HFFc6 (cell line): ENCODE data around the gene CCDC201. TPM values are rescaled to one million over a fixed set of nuclear protein-coding genes. Genes with fewer than 3 reads are reported as not detected.

Experiments used
- DNase-seq: peaks from one replicate; pipeline ENCODE4 v3.0.0-alpha.2; 2018
- H3K27ac Mint-ChIP-seq: 2 replicates; pipeline ENCODE4 v1.8.0; 2020; ENCODE audit warnings: mild to moderate bottlenecking, mixed read lengths
- H3K27me3 Mint-ChIP-seq: 2 replicates; pipeline ENCODE4 v1.8.0; 2021; ENCODE audit warnings: mild to moderate bottlenecking, moderate library complexity, mixed read lengths; ENCODE audit not compliant: insufficient read depth
- H3K36me3 Mint-ChIP-seq: 2 replicates; pipeline ENCODE4 v1.8.0; 2021; ENCODE audit warnings: low read depth, mixed read lengths
- H3K4me1 Mint-ChIP-seq: 2 replicates; pipeline ENCODE4 v1.8.0; 2020; ENCODE audit warnings: low read depth, mixed read lengths
- H3K4me3 Mint-ChIP-seq: 2 replicates; pipeline ENCODE4 v1.8.0; 2020; ENCODE audit warnings: mild to moderate bottlenecking, moderate library complexity, mixed read lengths
- H3K9me3 Mint-ChIP-seq: 2 replicates; pipeline ENCODE4 v1.8.0; 2020; ENCODE audit warnings: mild to moderate bottlenecking, mixed read lengths
- total RNA-seq, 6 experiments: library from RNA; stranded (reverse); fragmentation: NEBNext Ultra II Directional; extraction: Animal tissue kit (Norgen Biotek cat#: 25700); gene quantifications; 2 replicates in 1 of 6; 3 replicates in 5 of 6; pipeline ENCODE4 v1.2.3, GENCODE V29; 2021
- TF ChIP-seq, protein P1 (sequence below): fragments of 200-600 bp; sonication (generic); IDR thresholded peaks from 2 replicates; pipeline ENCODE4 v1.5.0; 2021; ENCODE audit warnings: antibody characterized with exemption, mild to moderate bottlenecking

CCDC201 gene
- total RNA-seq, 6 experiments from 2014 or later, result not detected

DNA sequence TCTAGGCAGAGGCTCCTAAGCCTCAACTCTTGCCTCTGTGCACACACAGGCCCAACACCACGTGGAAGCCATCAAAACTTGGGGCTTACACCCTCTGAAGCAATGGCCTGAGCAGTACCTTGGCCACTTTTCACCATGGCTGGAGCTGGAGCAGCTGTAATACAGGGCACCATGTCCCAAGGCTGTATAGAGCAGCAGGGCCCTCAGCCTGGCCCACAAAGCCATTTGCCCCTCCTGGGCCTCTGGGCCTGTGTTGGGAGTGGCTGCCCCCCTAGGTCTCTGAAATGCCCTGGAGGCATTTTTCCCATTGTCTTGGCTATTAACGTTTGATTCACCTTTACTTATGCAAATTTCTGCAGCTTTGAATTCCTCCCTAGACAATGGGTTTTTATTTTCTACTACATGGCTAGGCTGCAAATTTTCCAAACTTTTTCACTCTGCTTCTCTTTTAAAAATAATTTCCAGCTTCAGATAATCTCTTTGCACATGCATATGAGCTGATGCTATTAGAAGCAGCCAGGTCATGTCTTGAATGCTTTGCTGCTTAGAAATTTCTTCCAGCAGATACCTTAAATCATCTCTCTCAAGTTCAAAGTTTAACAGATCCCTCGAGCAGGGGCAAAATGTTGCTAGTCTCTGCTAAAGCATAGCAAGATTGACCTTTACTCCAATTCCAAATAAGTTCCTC lies 5.7 kb upstream of the CCDC201 start:
- TF ChIP-seq, protein P1, sequence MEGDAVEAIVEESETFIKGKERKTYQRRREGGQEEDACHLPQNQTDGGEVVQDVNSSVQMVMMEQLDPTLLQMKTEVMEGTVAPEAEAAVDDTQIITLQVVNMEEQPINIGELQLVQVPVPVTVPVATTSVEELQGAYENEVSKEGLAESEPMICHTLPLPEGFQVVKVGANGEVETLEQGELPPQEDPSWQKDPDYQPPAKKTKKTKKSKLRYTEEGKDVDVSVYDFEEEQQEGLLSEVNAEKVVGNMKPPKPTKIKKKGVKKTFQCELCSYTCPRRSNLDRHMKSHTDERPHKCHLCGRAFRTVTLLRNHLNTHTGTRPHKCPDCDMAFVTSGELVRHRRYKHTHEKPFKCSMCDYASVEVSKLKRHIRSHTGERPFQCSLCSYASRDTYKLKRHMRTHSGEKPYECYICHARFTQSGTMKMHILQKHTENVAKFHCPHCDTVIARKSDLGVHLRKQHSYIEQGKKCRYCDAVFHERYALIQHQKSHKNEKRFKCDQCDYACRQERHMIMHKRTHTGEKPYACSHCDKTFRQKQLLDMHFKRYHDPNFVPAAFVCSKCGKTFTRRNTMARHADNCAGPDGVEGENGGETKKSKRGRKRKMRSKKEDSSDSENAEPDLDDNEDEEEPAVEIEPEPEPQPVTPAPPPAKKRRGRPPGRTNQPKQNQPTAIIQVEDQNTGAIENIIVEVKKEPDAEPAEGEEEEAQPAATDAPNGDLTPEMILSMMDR, result no peak
- Mint-ChIP-seq H3K27me3 (no peaks in the 10 kb centered on the region), H3K9me3 (peaks cover 23% of the 10 kb centered on the region), H3K27ac (no peak overlapping the region), H3K36me3 (peaks cover 25% of the 10 kb centered on the region), H3K4me1 (peaks cover 42% of the 10 kb centered on the region), H3K4me3 (no peak overlapping the region)
- no peak for DNase-seq

DNA sequence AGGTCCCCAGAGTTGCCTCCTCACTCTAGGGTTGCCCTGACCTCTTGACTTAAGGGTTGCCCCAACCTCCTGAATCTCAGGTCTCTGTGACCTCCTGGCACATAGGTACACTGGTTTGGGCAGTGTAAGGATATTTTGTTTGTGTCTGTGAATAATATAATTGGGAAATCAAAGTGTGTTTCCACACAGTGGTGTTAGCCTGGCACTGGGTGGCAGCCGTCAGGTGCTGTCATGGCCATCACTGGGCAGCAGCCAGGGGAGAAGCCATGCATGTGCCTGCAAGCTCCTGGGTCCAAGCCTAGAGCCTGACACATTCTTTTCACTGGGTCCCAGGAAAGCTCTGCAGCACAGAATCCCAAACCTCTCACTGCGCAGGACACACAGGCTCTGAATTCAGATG lies 3.6 kb upstream of the CCDC201 start:
- TF ChIP-seq, protein P1, result no peak
- peaks cover 23% of the 10 kb centered on the region for H3K9me3 Mint-ChIP-seq
- DNase-seq, result no peak
- peaks cover 25% of the 10 kb centered on the region for H3K36me3 Mint-ChIP-seq
- no peak overlapping the region for H3K27ac Mint-ChIP-seq
- no peaks in the 10 kb centered on the region for H3K27me3 Mint-ChIP-seq
- no peak overlapping the region for H3K4me3 Mint-ChIP-seq
- H3K4me1 Mint-ChIP-seq, result peaks cover 27% of the 10 kb centered on the region

DNA sequence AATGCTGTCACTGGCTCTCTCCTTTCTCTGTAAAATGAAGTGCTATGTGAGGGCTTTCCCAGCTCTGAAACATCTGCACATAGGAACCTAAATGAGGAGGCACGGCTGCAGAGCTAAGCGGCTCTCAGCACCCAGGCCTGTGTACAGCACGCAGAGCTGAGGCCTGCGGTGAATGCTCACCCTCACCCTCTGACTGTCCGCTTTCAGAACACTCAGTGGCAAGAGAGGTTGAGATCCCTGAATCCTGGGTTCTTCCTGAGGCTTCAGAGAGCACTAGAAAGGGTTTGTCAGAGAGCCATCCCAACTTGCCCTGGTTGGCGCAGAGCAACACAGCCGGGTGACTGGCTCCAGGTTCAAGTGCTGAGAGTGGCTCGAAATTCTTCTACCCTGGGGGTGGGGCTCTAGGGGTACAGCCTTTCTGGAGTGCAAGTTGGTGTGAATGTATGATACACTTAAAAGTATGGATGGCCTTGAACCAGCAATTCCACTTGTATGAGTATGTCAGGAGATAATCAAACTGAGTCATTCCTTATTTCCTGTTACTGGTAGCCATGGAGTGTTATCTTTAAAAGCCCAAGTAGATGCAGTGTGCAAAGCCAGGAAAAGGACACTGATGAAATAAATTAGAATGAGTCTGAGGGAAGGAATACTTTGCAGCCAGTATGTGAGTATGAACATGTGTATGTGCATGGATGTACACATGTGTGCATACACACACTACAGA lies 1.7 kb upstream of the CCDC201 start:
- Mint-ChIP-seq H3K27me3 (no peaks in the 10 kb centered on the region), H3K4me1 (peaks cover 23% of the 10 kb centered on the region), H3K9me3 (peaks cover 23% of the 10 kb centered on the region), H3K36me3 (peaks cover 25% of the 10 kb centered on the region), H3K4me3 (0 out of 2 replicates have a peak overlapping the region, but pooled peaks have one; percentile 20), H3K27ac (peak overlapping the region; percentile 85)
- peak; percentile 89 for DNase-seq
- TF ChIP-seq, protein P1, result no peak

DNA sequence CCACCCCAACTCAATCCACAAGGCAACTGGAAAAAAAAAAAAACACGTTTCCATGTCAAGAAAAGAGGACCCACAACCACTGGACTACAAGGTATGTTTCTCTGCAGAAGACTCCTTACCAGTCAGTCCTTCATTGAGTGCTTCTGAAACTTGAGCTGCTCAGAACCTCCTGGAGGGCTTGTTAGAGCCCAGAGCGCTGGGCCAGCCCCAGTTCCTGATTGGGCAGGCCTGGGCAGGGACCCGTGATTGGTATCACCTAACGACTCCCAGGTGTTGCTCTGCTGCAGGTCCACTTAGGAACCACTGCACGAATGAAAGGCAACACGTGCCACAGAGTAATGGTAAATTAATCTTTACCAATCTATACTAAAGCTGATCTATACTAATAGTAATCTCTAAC lies 473 bp upstream of the CCDC201 start:
- H3K27me3 Mint-ChIP-seq, result no peaks in the 10 kb centered on the region
- TF ChIP-seq, protein P1, result no peak
- no peak overlapping the region for H3K27ac Mint-ChIP-seq
- peaks cover 14% of the 10 kb centered on the region for H3K36me3 Mint-ChIP-seq
- peaks cover 11% of the 10 kb centered on the region; the same call in 1 of the 2 replicates for H3K9me3 Mint-ChIP-seq
- H3K4me1 Mint-ChIP-seq, result peaks cover 31% of the 10 kb centered on the region
- DNase-seq, result no peak
- H3K4me3 Mint-ChIP-seq, result no peak overlapping the region

DNA sequence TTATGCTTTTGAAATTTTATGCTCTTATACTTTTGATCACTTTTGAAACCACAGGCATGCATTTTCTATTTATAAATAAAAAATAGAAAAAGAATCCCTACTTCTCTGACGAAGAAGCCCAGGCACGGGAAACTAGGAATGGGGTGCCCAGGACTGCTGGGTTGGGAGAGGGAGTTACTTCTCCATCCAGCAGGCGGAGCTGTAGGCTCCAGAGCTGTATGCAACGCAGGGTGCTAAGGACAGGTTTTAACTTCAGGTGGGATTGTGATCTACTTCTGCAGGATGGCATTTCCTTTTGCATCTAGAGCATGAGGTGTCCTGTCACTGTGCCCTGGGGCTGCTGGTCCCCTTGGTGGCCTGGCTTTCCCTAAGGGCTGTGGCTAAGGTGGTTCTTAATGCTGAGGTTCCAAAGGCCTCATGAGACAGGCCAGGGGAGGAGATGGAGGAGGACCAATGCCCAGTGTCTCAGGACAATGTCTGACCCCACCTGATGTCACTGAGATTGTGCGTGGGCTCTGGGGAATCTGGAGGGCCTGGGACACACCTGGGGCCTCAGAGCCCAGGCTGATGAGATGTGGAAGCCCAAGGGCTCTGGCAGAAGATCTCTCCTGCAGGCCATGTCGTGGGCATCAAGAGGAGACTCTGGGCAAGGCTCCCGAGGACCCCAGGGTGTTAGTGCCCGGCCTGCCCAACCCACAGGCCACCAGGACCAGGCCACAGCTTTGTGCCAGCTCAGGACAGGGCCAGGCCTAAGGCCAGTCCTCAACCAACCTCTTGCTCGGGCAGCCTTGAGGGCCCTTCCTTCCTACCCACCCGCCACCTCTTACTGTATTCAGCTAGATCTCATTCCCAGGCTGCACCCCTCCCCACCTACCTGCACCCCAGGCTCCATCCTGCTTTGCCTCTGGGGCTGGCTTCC lies 507 bp downstream of the CCDC201 start:
- Mint-ChIP-seq H3K27ac (no peak overlapping the region), H3K4me1 (peaks cover 31% of the 10 kb centered on the region), H3K4me3 (no peak overlapping the region), H3K36me3 (peaks cover 9% of the 10 kb centered on the region; the same call in 1 of the 2 replicates), H3K27me3 (no peaks in the 10 kb centered on the region; the same call in 1 of the 2 replicates), H3K9me3 (peaks cover 2% of the 10 kb centered on the region; the same call in 1 of the 2 replicates)
- TF ChIP-seq, protein P1, result peak; percentile 76
- DNase-seq, result no peak
